SK-N-MC (cell line): ENCODE measurements around the gene LCOR.

ENCODE experiments used
- DNase-seq: peaks from one replicate; pipeline ENCODE4 v3.0.0-alpha.2; 2011; ENCODE audit warnings: low read depth, low spot score
- H3K27ac ChIP-seq: fragments of 200-600 bp; sonication (generic); 2 replicates; pipeline ENCODE4 v1.5.1; 2016; ENCODE audit warnings: mixed run types
- H3K36me3 ChIP-seq: fragments of 200-600 bp; sonication (generic); 2 replicates; pipeline ENCODE4 v1.6.1; 2017; ENCODE audit warnings: antibody characterized with exemption, low read length, mixed read lengths; ENCODE audit not compliant: insufficient read depth
- H3K4me3 ChIP-seq: fragments of 200-600 bp; sonication (generic); 2 replicates; pipeline ENCODE4 v1.5.1; 2016
- H3K9ac ChIP-seq: fragments of 200-600 bp; sonication (generic); 2 replicates; pipeline ENCODE4 v1.8.0; 2017; ENCODE audit warnings: mixed run types, mixed read lengths; ENCODE audit not compliant: insufficient read length
- H3K9me3 ChIP-seq: fragments of 200-600 bp; sonication (generic); 2 replicates; pipeline ENCODE4 v1.6.1; 2017; ENCODE audit warnings: low read depth, mild to moderate bottlenecking, antibody characterized with exemption, low read length, moderate library complexity, mixed read lengths
- EZH2 ChIP-seq: fragments of 200-600 bp; sonication (generic); IDR thresholded peaks from one replicate; pipeline ENCODE4 v1.6.1; 2017; ENCODE audit warnings: antibody characterized with exemption
- FOXP2 ChIP-seq: optimal IDR thresholded peaks from 2 replicates; pipeline ENCODE3; 2011; ENCODE audit warnings: mild to moderate bottlenecking, moderate library complexity; ENCODE audit not compliant: insufficient read depth; ENCODE audit errors: extremely low read length, control extremely low read depth
- POLR2AphosphoS5 ChIP-seq: IDR thresholded peaks from 2 replicates; pipeline ENCODE4 v1.6.1; 2012; ENCODE audit warnings: mild to moderate bottlenecking, low read depth, low read length, borderline replicate concordance

The LCOR gene

DNA sequence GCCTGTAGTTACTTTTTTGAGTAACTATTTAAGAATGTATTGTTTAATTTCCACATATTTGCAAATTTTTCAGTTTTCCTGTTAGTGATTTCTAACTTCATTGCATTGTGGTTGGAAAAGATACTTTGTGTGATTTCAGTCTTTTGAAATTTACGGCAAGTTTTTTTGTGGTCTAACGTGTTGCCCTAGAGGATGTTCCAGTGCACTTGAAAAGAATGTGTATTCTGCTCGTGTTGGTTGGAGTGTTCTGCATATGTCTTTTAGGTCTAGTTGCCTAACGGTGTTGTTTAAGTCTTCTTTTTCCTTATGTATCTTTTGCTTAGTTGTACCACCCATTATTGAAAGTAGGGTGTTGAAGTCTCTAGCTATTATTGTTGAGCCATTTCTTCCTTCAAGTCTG lies 59.7 kb downstream of the LCOR start:
- H3K9ac ChIP-seq: no peak overlapping the region
- H3K9me3 ChIP-seq: no peaks in the 10 kb centered on the region
- no peak overlapping the region for H3K27ac ChIP-seq
- no peaks in the 10 kb centered on the region for H3K36me3 ChIP-seq
- no peak for DNase-seq
- TF ChIP-seq EZH2 (no peak), FOXP2 (no peak), POLR2AphosphoS5 (no peak)
- H3K4me3 ChIP-seq: no peak overlapping the region

GRCh38 chr10:96895662-96896424 lies 63.7 kb downstream of the LCOR start:
- DNase-seq: no peak
- Histone ChIP-seq H3K4me3 (no peak overlapping the region), H3K9me3 (no peaks in the 10 kb centered on the region), H3K36me3 (no peaks in the 10 kb centered on the region), H3K9ac (no peak overlapping the region), H3K27ac (no peak overlapping the region)
- no peak for TF ChIP-seq POLR2AphosphoS5
- no peak for TF ChIP-seq FOXP2
- no peak for TF ChIP-seq EZH2

DNA sequence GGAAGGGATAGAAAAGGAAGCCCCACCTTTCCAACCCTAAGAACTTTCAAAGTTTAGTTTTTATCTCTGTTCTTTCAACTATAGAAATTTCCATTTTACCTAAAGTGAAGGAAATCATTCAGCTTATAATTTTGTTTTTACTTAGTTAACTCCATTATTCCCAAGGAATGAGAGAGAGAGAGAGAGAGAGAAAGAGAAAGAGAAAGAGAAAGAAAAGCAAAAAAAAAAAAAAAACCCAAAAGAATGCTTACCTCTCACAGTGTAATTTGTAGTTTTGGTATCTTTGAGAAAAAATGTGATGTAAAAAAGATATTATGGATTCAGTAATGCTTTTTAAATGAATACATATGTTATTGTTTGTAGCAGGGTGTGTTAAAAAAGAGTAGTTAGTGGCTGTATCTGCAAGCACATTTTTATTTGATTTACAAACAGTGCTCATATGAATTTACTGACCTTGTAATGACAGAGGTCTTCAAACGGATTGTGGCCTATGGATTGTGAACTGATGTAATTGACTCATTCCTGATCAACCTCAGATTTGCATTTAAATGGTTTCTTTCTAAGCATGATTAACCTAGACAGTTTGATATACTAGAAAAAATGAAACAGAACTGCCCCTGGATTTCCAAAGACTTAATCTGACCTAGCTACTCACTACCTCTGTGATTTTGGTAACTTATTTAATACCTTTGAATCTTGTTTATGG lies 64.9 kb downstream of the LCOR start:
- H3K36me3 ChIP-seq: no peaks in the 10 kb centered on the region
- no peak overlapping the region for H3K27ac ChIP-seq

DNA sequence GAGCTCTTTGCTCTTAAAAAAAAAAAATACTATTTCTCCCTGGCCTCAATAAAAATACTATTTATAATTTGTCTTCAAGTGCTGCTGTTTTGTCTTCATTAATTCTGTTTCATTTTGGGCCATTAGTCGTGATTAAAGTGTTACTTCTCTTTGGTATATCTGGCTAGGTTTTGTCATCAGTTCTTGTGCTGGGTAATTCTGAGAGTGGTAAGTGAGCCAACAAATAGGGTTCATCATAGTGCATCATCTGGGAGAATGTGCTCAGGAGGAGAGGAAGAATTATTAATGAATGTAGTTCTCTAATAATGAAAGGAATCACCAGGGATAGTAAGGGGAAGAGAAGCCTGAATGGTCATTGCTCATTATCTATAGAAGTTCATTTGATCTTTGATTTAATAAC lies 70.0 kb downstream of the LCOR start:
- no peak for TF ChIP-seq EZH2
- no peak for TF ChIP-seq POLR2AphosphoS5
- no peak for TF ChIP-seq FOXP2
- Histone ChIP-seq H3K27ac (no peak overlapping the region), H3K9ac (no peak overlapping the region), H3K4me3 (no peak overlapping the region), H3K9me3 (no peaks in the 10 kb centered on the region), H3K36me3 (no peaks in the 10 kb centered on the region)
- DNase-seq: no peak

More for the DNA sequence above, 64.9 kb downstream of the LCOR start:
- DNase-seq: no peak
- Histone ChIP-seq H3K9ac (no peak overlapping the region), H3K4me3 (no peak overlapping the region), H3K9me3 (no peaks in the 10 kb centered on the region)
- TF ChIP-seq EZH2 (no peak), FOXP2 (no peak), POLR2AphosphoS5 (no peak)

GRCh38 chr10:96902731-96903358 lies 70.7 kb downstream of the LCOR start:
- no peak for DNase-seq
- no peaks in the 10 kb centered on the region for H3K9me3 ChIP-seq
- no peak overlapping the region for H3K27ac ChIP-seq
- no peak for TF ChIP-seq FOXP2
- no peak for TF ChIP-seq EZH2
- TF ChIP-seq POLR2AphosphoS5: no peak
- no peaks in the 10 kb centered on the region for H3K36me3 ChIP-seq
- H3K4me3 ChIP-seq: no peak overlapping the region
- H3K9ac ChIP-seq: no peak overlapping the region

DNA sequence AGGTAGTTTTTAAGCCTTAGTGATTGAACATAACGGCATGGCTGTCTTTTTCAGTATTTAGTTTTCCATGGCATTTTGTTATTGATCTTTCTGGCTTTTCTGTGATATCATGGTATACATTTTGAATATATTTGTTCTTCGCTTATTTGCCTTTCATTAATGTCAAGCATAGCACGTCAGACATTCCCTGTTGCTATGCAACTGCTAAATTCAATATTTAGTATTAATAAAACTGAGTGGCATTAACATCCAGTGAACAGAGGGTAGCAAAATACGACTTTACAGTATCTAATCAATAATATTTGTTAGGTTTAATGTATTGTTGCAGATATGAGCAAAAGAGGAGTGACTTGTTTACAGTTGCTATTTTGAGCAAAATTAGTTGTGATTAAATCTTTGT lies 72.5 kb downstream of the LCOR start:
- no peak for DNase-seq
- no peak overlapping the region for H3K27ac ChIP-seq
- TF ChIP-seq FOXP2 (no peak), POLR2AphosphoS5 (no peak), EZH2 (no peak)
- H3K4me3 ChIP-seq: no peak overlapping the region
- H3K9ac ChIP-seq: no peak overlapping the region
- no peaks in the 10 kb centered on the region for H3K9me3 ChIP-seq
- no peaks in the 10 kb centered on the region for H3K36me3 ChIP-seq

DNA sequence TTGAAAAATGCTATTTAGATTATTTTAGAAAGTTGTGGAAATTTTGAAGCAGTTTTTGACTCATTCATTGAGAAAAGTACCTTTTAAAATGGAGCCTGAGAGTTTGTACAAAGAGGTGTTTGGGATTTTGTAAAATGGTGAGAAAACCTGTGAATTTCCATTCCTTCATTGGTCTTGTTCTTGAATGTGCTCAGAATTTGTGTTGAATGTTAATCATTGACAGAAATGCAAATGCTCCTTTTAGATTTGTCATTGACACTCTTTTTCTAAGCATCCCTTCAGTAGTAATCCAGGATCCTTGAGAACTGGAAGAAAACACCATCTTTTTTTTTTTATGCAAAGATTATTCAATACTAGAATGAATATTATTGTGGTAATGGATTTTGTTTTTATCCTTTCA lies 74.8 kb downstream of the LCOR start:
- no peak for DNase-seq
- Histone ChIP-seq H3K27ac (no peak overlapping the region), H3K9ac (no peak overlapping the region), H3K9me3 (no peaks in the 10 kb centered on the region), H3K4me3 (no peak overlapping the region), H3K36me3 (no peaks in the 10 kb centered on the region)
- TF ChIP-seq POLR2AphosphoS5: no peak
- no peak for TF ChIP-seq EZH2
- TF ChIP-seq FOXP2: no peak

- no peak overlapping the region for H3K9ac ChIP-seq
- no peak overlapping the region for H3K27ac ChIP-seq
- no peak overlapping the region for H3K4me3 ChIP-seq
- H3K36me3 ChIP-seq: no peaks in the 10 kb centered on the region
- no peak for DNase-seq
- TF ChIP-seq FOXP2 (no peak), EZH2 (no peak), POLR2AphosphoS5 (no peak)
- no peaks in the 10 kb centered on the region for H3K9me3 ChIP-seq
These were observed 78.6 kb downstream of the LCOR start for GRCh38 chr10:96910488-96911395.

DNA sequence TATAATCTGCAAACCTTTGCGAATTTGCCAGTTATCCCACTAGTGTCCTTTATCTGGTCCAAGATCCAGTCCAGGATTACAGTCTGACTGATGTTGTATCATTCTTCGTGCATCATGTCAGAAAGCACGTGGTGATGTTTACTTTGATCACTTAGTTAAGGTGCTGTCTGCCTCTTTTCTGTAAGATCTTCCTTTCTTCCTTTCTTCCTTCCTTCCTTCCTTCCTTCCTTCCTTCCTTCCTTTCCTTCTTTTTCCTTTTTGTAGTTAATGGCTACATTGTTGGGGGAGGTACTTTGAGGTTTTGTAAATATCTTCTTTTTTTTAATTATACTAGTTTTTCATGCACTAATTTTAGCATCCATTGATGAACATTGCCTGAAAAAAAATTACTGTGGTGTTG lies 80.3 kb downstream of the LCOR start:
- Histone ChIP-seq H3K9me3 (no peaks in the 10 kb centered on the region), H3K4me3 (no peak overlapping the region), H3K36me3 (no peaks in the 10 kb centered on the region), H3K9ac (no peak overlapping the region), H3K27ac (no peak overlapping the region)
- no peak for DNase-seq
- TF ChIP-seq POLR2AphosphoS5 (no peak), EZH2 (no peak), FOXP2 (no peak)
